ENCODE measurements around the gene VAPA. TPM values are rescaled to one million over a fixed set of nuclear protein-coding genes. Genes with fewer than 3 reads are reported as not detected.

The VAPA gene
- total and polyA plus RNA-seq, 9 of the 15 experiments (the other 6 are each of a cell fraction or from before 2014, with no cell fraction given) = 219 to 902 (median 526) TPM

DNA sequence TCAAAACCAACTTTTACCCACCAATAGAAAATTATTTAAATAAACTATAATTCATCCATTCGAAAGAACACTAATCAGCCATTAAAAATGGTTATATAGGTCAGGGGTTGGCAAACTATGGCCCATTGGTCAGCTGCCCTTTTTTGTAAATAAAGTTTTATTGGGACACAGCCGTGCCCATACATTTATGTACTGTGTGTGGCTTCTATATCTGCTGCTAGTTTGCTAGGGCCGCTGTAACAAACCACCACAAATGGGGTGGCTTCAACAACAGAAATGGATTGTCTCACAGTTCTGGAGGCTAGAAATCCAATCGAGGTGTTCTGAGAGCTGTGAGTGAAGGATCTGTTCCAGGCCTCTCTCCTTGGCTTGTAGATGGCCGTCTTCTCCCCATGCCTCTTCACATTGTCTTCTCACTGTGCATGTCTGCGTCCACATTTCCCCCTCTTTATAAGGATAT, 35.0 kb upstream of the VAPA start (continued):
- TF ChIP-seq, protein P1, sequence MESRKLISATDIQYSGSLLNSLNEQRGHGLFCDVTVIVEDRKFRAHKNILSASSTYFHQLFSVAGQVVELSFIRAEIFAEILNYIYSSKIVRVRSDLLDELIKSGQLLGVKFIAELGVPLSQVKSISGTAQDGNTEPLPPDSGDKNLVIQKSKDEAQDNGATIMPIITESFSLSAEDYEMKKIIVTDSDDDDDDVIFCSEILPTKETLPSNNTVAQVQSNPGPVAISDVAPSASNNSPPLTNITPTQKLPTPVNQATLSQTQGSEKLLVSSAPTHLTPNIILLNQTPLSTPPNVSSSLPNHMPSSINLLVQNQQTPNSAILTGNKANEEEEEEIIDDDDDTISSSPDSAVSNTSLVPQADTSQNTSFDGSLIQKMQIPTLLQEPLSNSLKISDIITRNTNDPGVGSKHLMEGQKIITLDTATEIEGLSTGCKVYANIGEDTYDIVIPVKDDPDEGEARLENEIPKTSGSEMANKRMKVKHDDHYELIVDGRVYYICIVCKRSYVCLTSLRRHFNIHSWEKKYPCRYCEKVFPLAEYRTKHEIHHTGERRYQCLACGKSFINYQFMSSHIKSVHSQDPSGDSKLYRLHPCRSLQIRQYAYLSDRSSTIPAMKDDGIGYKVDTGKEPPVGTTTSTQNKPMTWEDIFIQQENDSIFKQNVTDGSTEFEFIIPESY (CRISPR knock-in tag; IDR thresholded peaks at IDR 0.05) = no peak
- TF ChIP-seq SP2 (IDR thresholded peaks at IDR 0.05; ENCODE audit: extremely low read depth, low read depth, low read length, poor library complexity, severe bottlenecking) = no peak
- TF ChIP-seq, protein P2, sequence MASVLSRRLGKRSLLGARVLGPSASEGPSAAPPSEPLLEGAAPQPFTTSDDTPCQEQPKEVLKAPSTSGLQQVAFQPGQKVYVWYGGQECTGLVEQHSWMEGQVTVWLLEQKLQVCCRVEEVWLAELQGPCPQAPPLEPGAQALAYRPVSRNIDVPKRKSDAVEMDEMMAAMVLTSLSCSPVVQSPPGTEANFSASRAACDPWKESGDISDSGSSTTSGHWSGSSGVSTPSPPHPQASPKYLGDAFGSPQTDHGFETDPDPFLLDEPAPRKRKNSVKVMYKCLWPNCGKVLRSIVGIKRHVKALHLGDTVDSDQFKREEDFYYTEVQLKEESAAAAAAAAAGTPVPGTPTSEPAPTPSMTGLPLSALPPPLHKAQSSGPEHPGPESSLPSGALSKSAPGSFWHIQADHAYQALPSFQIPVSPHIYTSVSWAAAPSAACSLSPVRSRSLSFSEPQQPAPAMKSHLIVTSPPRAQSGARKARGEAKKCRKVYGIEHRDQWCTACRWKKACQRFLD (CRISPR knock-in tag; IDR thresholded peaks at IDR 0.05) = no peak
- TF ChIP-seq ZNF253 (CRISPR knock-in tag; conservative IDR thresholded peaks at IDR 0.05) = no peak
- peak; percentile 43 for TF ChIP-seq ETS2 (tag; IDR thresholded peaks at IDR 0.05; ENCODE audit: borderline replicate concordance, poor library complexity, severe bottlenecking)
- TF ChIP-seq HNRNPH1 (optimal IDR thresholded peaks at IDR 0.05; ENCODE audit: low read depth, low read length) = no peak
- TF ChIP-seq, protein P3, sequence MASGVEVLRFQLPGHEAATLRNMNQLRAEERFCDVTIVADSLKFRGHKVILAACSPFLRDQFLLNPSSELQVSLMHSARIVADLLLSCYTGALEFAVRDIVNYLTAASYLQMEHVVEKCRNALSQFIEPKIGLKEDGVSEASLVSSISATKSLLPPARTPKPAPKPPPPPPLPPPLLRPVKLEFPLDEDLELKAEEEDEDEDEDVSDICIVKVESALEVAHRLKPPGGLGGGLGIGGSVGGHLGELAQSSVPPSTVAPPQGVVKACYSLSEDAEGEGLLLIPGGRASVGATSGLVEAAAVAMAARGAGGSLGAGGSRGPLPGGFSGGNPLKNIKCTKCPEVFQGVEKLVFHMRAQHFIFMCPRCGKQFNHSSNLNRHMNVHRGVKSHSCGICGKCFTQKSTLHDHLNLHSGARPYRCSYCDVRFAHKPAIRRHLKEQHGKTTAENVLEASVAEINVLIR (CRISPR knock-in tag; IDR thresholded peaks at IDR 0.05) = peak; percentile 59
- TF ChIP-seq, protein P4, sequence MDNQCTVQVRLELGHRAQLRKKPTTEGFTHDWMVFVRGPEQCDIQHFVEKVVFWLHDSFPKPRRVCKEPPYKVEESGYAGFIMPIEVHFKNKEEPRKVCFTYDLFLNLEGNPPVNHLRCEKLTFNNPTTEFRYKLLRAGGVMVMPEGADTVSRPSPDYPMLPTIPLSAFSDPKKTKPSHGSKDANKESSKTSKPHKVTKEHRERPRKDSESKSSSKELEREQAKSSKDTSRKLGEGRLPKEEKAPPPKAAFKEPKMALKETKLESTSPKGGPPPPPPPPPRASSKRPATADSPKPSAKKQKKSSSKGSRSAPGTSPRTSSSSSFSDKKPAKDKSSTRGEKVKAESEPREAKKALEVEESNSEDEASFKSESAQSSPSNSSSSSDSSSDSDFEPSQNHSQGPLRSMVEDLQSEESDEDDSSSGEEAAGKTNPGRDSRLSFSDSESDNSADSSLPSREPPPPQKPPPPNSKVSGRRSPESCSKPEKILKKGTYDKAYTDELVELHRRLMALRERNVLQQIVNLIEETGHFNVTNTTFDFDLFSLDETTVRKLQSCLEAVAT (IDR thresholded peaks at IDR 0.05) = no peak
- TF ChIP-seq, protein P5, sequence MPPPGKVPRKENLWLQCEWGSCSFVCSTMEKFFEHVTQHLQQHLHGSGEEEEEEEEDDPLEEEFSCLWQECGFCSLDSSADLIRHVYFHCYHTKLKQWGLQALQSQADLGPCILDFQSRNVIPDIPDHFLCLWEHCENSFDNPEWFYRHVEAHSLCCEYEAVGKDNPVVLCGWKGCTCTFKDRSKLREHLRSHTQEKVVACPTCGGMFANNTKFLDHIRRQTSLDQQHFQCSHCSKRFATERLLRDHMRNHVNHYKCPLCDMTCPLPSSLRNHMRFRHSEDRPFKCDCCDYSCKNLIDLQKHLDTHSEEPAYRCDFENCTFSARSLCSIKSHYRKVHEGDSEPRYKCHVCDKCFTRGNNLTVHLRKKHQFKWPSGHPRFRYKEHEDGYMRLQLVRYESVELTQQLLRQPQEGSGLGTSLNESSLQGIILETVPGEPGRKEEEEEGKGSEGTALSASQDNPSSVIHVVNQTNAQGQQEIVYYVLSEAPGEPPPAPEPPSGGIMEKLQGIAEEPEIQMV (tag; conservative IDR thresholded peaks at IDR 0.05; ENCODE audit: low read depth) = 0 out of 2 replicates have a peak, but pooled peaks have one; percentile 49
- no peak for TF ChIP-seq ARID1B (IDR thresholded peaks at IDR 0.05)
- TF ChIP-seq TCFL5 (CRISPR knock-in tag; conservative IDR thresholded peaks at IDR 0.05) = no peak
- TF ChIP-seq CXXC5 (CRISPR knock-in tag; IDR thresholded peaks at IDR 0.05) = peak; percentile 68
- TF ChIP-seq CHD4 (IDR thresholded peaks at IDR 0.05; ENCODE audit: insufficient read depth, insufficient replicate concordance, low read depth, low read length, poor library complexity, severe bottlenecking) = peak; percentile 61
- TF ChIP-seq JUND (IDR thresholded peaks at IDR 0.05; ENCODE audit: borderline replicate concordance, low read depth, low read length) = no peak
- TF ChIP-seq JUND (tag; IDR thresholded peaks at IDR 0.05; ENCODE audit: borderline replicate concordance, low read depth, low read length) = peak; percentile 32; the same call in 2 of the 3 replicates
- no peak for TF ChIP-seq ZNF274 (IDR thresholded peaks at IDR 0.05; ENCODE audit: borderline replicate concordance, low read depth, low read length)
- no peak for TF ChIP-seq GABPB1 (CRISPR knock-in tag; IDR thresholded peaks at IDR 0.05)
- TF ChIP-seq RBM15 (IDR thresholded peaks at IDR 0.05; ENCODE audit: insufficient read depth, low read length) = no peak
- TF ChIP-seq TAF15 (IDR thresholded peaks at IDR 0.05; ENCODE audit: low read depth, low read length) = no peak
